SK-N-MC (cell line): ENCODE results near the gene NTN5.

Experiments
- DNase-seq: peaks from one replicate; pipeline ENCODE4 v3.0.0-alpha.2; 2011; ENCODE audit warnings: low read depth, low spot score
- H3K27ac ChIP-seq: fragments of 200-600 bp; sonication (generic); 2 replicates; pipeline ENCODE4 v1.5.1; 2016; ENCODE audit warnings: mixed run types
- H3K36me3 ChIP-seq: fragments of 200-600 bp; sonication (generic); 2 replicates; pipeline ENCODE4 v1.6.1; 2017; ENCODE audit warnings: antibody characterized with exemption, low read length, mixed read lengths; ENCODE audit not compliant: insufficient read depth
- H3K4me3 ChIP-seq: fragments of 200-600 bp; sonication (generic); 2 replicates; pipeline ENCODE4 v1.5.1; 2016
- H3K9ac ChIP-seq: fragments of 200-600 bp; sonication (generic); 2 replicates; pipeline ENCODE4 v1.8.0; 2017; ENCODE audit warnings: mixed run types, mixed read lengths; ENCODE audit not compliant: insufficient read length
- H3K9me3 ChIP-seq: fragments of 200-600 bp; sonication (generic); 2 replicates; pipeline ENCODE4 v1.6.1; 2017; ENCODE audit warnings: low read depth, mild to moderate bottlenecking, antibody characterized with exemption, low read length, moderate library complexity, mixed read lengths
- EZH2 ChIP-seq: fragments of 200-600 bp; sonication (generic); IDR thresholded peaks from one replicate; pipeline ENCODE4 v1.6.1; 2017; ENCODE audit warnings: antibody characterized with exemption
- FOXP2 ChIP-seq: optimal IDR thresholded peaks from 2 replicates; pipeline ENCODE3; 2011; ENCODE audit warnings: mild to moderate bottlenecking, moderate library complexity; ENCODE audit not compliant: insufficient read depth; ENCODE audit errors: extremely low read length, control extremely low read depth
- POLR2AphosphoS5 ChIP-seq: IDR thresholded peaks from 2 replicates; pipeline ENCODE4 v1.6.1; 2012; ENCODE audit warnings: mild to moderate bottlenecking, low read depth, low read length, borderline replicate concordance

Gene NTN5

DNA sequence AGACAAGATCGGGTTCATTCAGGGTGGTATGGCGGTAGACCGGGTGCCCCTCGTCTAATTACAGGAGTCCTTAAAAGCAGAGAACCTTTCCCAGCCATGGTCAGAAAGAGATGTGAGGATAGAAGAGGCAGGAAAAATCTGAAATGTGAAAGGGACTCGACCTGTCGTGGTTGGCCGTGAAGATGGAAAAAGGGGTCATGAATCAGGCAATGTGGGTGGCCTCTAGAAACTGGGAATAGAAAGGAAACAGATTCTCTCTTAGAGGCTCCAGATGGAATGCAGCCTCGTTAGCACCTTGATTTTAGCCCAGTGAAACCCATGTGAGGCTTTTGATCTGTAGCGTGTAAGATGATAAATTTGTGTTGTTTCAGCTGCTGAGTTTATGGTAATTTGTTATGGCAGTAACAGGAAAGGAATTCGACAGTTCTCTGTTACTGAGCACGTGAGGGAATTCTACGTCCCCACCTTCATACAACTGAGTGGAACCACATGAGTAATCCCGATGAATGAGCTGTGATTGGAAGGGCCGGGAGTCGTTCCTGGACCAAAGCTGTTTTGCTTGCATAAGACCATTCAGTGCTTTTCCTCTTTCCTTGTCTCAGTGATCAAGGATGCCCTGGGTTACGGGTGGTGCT, 15.9 kb downstream of the NTN5 start:
- no peak for DNase-seq
- Histone ChIP-seq H3K9ac (peak overlapping the region; percentile 17), H3K9me3 (no peaks in the 10 kb centered on the region), H3K27ac (no peak overlapping the region), H3K36me3 (no peaks in the 10 kb centered on the region), H3K4me3 (no peak overlapping the region)
- TF ChIP-seq POLR2AphosphoS5 (no peak), FOXP2 (no peak)

DNA sequence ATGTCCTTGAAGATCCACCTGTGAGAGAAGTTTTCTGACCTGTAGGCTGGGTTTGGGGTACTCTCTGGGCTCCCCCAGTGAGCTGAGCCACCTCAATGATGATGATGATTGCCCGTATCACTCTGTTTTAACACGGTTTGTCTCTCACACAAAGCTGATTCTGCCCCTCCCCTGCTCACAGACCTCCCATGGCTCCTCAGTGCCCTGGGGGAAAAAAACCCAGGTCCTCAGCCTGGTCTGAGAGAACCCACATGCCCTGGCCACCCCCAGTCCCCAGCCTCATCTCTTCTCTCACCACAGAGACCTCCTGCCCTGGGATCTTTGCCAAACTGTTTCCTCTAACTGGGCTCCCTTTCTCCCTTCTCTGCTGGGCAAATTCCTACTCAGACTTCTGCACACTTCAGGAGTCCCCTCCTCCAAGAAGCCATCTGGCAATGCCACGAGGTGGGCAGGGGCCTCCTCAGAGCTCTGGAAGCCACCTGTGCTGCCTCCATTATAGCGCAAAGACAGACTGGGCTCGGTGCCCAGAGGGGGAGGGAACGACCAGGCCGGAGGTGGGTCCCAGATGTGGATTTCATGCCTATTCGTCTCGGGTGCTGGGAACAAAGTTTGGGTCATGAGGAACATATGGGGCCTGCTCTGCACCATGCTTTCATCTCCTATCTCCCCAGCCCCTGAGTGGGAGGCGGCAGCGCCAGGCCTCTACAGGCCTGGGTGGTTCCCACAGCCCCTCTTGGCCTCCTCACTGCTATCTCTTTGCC, 18.3 kb downstream of the NTN5 start:
- Histone ChIP-seq H3K4me3 (peak overlapping the region; percentile 57), H3K36me3 (no peaks in the 10 kb centered on the region), H3K9ac (peak overlapping the region; percentile 67), H3K27ac (peak overlapping the region; percentile 84), H3K9me3 (no peaks in the 10 kb centered on the region)
- DNase-seq = no peak
- TF ChIP-seq FOXP2 = no peak
- no peak for TF ChIP-seq EZH2
- TF ChIP-seq POLR2AphosphoS5 = no peak

DNA sequence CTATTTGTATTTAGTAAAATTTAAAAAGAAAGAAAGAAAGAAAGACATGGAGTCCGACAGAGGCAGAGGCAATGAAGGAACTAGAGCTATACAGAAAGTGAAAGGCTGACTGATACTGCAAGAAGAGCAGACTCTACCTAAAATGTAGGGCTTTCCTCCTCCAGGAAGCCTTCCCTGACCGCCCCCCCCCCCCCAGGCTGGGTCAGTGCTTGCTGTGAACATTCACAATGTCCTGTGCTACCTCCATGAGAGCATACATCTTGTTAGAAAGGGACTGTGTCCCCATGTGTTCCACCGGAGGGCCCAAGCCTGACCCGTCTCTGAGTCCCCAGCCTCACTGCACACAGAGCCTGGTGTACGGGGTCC, 21.2 kb downstream of the NTN5 start:
- Histone ChIP-seq H3K9me3 (no peaks in the 10 kb centered on the region), H3K9ac (no peak overlapping the region), H3K36me3 (no peaks in the 10 kb centered on the region), H3K4me3 (no peak overlapping the region), H3K27ac (no peak overlapping the region)
- DNase-seq = no peak
- TF ChIP-seq FOXP2 (no peak), EZH2 (no peak), POLR2AphosphoS5 (no peak)

DNA sequence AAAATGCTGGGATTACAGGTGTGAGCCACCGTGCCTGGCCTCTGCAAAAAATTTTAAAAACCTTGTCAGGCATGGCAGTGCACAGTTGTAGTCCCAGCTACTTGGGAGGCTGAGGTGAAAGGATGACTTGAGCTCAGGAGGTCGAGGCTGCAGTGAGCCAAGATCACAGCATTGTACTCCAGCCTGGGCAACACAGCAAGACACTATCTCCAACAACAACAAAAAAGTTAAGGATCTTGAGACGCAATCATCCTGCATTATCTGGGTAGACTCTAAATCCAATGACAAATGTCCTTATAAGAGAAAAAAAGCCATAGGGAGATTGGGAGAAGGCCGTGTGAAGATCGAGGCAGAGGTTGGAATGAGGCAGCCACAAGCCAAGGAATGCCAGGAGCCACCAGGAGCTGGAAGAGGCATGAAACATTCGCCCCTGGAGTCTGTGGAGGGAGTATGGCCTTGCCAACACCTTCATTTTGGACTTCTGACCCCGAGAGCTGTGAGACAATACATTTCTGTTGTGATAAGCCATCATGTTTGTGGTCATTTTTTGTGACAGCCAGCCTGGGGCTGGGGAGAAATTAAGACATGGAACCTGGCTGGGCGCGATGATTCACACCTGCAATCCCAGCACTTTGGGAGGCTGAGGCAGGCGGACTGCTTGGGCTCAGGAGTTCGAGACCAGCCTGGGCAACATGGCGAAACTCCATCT, 21.7 kb downstream of the NTN5 start:
- Histone ChIP-seq H3K27ac (no peak overlapping the region), H3K36me3 (no peaks in the 10 kb centered on the region), H3K4me3 (no peak overlapping the region), H3K9ac (no peak overlapping the region), H3K9me3 (no peaks in the 10 kb centered on the region)
- TF ChIP-seq FOXP2 = no peak
- TF ChIP-seq POLR2AphosphoS5 = no peak
- TF ChIP-seq EZH2 = no peak
- DNase-seq = no peak

DNA sequence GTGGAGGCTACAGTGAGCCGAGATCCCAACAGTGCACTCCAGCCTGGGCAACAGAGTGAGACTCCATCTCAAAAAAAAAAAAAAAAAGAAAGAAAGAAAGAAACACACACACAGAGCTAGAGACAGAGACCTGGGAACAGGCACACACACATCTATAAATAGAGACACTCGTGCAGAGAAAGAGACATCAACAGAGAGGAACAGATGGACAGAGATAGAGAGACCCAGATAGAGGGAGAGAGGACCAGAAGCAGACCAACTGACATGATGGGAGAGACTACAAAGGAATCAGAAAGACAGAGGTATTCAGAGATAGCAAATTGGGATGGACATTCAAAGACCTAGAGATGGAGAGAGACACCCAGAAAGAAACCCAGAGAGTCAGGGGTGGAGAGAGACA, 24.7 kb downstream of the NTN5 start:
- DNase-seq = no peak
- TF ChIP-seq FOXP2 = no peak
- TF ChIP-seq POLR2AphosphoS5 = no peak
- no peak for TF ChIP-seq EZH2
- Histone ChIP-seq H3K27ac (no peak overlapping the region), H3K4me3 (no peak overlapping the region), H3K9me3 (no peaks in the 10 kb centered on the region), H3K9ac (no peak overlapping the region), H3K36me3 (no peaks in the 10 kb centered on the region)

DNA sequence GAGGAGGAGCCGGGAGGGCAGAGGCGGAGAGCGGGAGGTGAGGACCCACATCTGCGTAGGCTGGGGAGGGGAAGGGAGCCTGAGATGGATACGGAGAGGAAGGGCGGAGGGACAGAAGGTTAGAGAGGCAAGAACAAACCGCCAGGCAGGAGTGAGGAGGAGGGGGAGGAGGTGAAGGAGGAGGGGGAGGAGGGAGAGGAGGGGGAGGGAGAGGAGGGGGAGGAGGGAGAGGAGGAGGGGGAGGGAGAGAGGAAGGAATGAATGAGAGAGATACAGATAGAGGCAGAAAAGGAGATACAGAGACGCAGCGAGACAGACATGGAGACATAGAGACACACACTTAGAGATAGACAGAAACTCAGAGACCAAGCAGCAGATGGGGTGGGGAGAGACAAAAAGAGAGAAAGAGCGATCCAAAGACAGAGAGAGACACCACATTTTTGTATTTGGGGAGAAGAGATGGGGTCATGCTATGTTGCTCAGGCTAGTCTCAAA, 26.0 kb downstream of the NTN5 start:
- TF ChIP-seq FOXP2 (peak; percentile 55), POLR2AphosphoS5 (no peak), EZH2 (no peak)
- peak overlapping the region; percentile 32 for H3K9ac ChIP-seq
- H3K9me3 ChIP-seq = no peaks in the 10 kb centered on the region
- H3K4me3 ChIP-seq = peak overlapping the region; percentile 85
- H3K36me3 ChIP-seq = no peaks in the 10 kb centered on the region
- no peak for DNase-seq
- H3K27ac ChIP-seq = no peak overlapping the region

DNA sequence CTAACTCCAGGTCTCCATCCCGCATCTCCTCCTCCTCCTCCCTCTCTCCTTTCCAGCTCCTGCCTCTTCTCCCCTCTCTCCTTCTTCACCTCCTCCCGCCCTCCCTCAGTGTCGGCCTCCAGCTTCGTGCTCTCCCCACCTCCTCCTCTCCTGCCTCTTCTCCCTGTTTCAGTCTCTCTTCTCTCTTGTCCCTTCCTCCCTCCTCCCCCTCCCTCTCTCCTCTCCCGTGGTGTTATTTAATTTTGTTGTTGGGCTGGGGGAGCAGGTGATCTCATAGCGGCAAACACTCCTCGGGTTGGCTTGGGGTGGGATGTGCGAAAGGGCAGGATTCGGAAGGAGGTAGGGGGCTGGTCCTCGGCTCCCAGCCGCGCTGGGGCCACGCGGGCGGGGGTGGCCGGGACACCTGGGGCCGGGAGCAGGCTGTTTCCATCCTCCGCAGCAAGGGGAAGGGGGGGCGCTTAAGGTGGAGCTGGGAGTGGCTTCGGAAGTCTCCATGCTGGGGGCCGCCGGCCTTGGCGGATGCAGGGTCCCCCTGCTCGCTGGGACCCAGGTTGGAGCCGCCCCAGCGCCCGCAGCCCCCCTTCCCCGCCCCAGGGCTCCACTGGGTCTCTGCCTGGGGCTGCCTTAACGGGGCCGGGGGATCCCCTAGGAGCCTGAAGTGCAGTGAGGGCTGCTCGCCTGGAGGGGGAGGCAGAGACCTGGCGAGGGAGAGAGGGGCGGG, 26.7 kb downstream of the NTN5 start, which contains the start of gene CA11:
CA11 (minus strand) TSS at position 187 of the 721 bp plus-strand sequence. CDS start 555 bp downstream, outside the sequence.
- TF ChIP-seq POLR2AphosphoS5 (peak; percentile 30; the same call in 1 of the 2 replicates), FOXP2 (no peak), EZH2 (no peak)
- peak within 1 kb of the TSS; percentile 85 for H3K4me3 ChIP-seq
- H3K9me3 ChIP-seq = no peaks in the 10 kb centered on the region
- no peaks in the 10 kb centered on the region for H3K36me3 ChIP-seq
- peak within 1 kb of the TSS; percentile 68 for H3K27ac ChIP-seq
- no peak for DNase-seq
- H3K9ac ChIP-seq = peak within 1 kb of the TSS; percentile 37

DNA sequence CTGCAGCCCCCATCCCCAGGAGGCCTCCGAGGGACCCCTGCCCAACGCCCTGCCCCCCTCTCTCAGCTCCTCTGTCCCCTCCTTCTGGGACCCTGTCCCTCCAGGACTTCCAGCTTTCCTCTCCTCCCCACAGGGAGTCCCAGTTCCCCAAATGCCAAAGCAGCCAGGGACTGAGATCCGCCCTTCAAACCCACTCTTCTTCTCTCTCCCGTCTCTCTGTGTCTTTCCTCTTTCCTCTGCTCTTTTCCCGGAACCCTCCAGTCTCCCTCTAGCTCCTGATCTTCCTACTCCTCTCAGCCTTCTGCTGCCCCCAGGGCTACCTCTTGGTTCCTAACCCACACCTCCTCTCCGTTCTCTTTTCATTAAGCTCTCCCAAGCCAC, 27.2 kb downstream of the NTN5 start:
- no peak for DNase-seq
- Histone ChIP-seq H3K9ac (no peak overlapping the region), H3K9me3 (no peaks in the 10 kb centered on the region), H3K27ac (peak overlapping the region; percentile 68), H3K4me3 (peak overlapping the region; percentile 85), H3K36me3 (no peaks in the 10 kb centered on the region)
- TF ChIP-seq EZH2 (no peak), POLR2AphosphoS5 (no peak), FOXP2 (no peak)
